ENCODE data around the gene GPC3. TPM values are rescaled to one million over a fixed set of nuclear protein-coding genes. Genes with fewer than 3 reads are reported as not detected.
A peak's percentile ranks its signal among the peaks of the same experiment; 100 is the strongest.
"Not testable (repeated sequence)": the region's sequence is repeated elsewhere in the genome, so short reads cannot be mapped to it uniquely, and the experiment has no call there.

GPC3 gene
- total RNA-seq, 2 experiments from 2014 or later: 0.58 to 0.63 TPM

- no peak for TF ChIP-seq CTCF (IDR thresholded peaks at IDR 0.05)
- H3K27me3 Mint-ChIP-seq: no peaks in the 10 kb centered on the region
- ChIA-PET POLR2A (no interaction called here), CTCF (no interaction called here)
- H3K9me3 Mint-ChIP-seq: no peaks in the 10 kb centered on the region
- H3K4me1 Mint-ChIP-seq (ENCODE audit: low read depth): peaks cover 21% of the 10 kb centered on the region
- H3K36me3 Mint-ChIP-seq (ENCODE audit: low read depth): no peaks in the 10 kb centered on the region
- intact Hi-C loops (cut with micrococcal nuclease): no loop called here
- ATAC-seq (no peak), DNase-seq (no peak)
- H3K4me3 Mint-ChIP-seq: no peak overlapping the region
- H3K27ac Mint-ChIP-seq: no peak overlapping the region
Measured at GRCh38 chrX:133741303-133741702, 244.1 kb downstream of the GPC3 start.

- peaks cover 12% of the 10 kb centered on the region for H3K4me1 Mint-ChIP-seq (ENCODE audit: low read depth)
- H3K36me3 Mint-ChIP-seq (ENCODE audit: low read depth): no peaks in the 10 kb centered on the region
- intact Hi-C loops (cut with micrococcal nuclease): no loop called here
- DNase-seq: no peak
- no peak overlapping the region for H3K27ac Mint-ChIP-seq
- ChIA-PET CTCF (interaction anchor here (1.3 kb wide), 1 partner anchor 10 kb away, joined by 3 read pairs; no protein-coding TSS in a partner anchor), POLR2A (no interaction called here)
- no peak for TF ChIP-seq CTCF (IDR thresholded peaks at IDR 0.05)
- no peaks in the 10 kb centered on the region for H3K9me3 Mint-ChIP-seq
- H3K27me3 Mint-ChIP-seq: no peaks in the 10 kb centered on the region
- no peak for ATAC-seq
- no peak overlapping the region for H3K4me3 Mint-ChIP-seq
Measured at GRCh38 chrX:133726642-133727041, 258.8 kb downstream of the GPC3 start.

GRCh38 chrX:133726211-133726630, 259.2 kb downstream of the GPC3 start:
- CTCF ChIA-PET: no interaction called here
- H3K4me1 Mint-ChIP-seq (ENCODE audit: low read depth): peaks cover 12% of the 10 kb centered on the region
- H3K27ac Mint-ChIP-seq: no peak overlapping the region

DNA sequence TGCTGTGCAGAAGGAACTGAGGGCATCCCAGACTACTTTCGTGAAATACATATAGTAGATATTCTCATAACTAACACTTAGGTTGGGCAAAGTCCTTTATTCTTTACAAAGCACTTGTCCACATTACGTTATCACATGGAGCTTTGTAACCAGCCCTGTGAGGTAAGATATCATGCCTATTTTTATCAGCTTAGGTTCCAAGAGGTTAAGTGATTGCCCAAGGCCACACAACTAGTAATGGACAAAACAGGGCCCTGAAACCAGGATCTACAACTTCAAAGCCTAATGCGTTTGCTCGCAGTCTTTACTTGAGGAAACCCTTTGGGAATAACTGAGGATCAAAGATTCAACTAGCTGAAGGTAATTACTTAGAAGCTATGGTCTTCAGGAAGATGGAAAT, 261.5 kb downstream of the GPC3 start:
- intact Hi-C loops (cut with micrococcal nuclease): no loop called here
- Mint-ChIP-seq H3K4me1 (ENCODE audit: low read depth) (peaks cover 12% of the 10 kb centered on the region), H3K27me3 (no peaks in the 10 kb centered on the region), H3K36me3 (ENCODE audit: low read depth) (no peaks in the 10 kb centered on the region), H3K9me3 (no peaks in the 10 kb centered on the region), H3K4me3 (no peak overlapping the region), H3K27ac (no peak overlapping the region)
- ChIA-PET CTCF (no interaction called here), POLR2A (no interaction called here)
- DNase-seq (no peak), ATAC-seq (no peak)
- no peak for TF ChIP-seq CTCF (IDR thresholded peaks at IDR 0.05)

More at GRCh38 chrX:133726211-133726630, 259.2 kb downstream of the GPC3 start:
- no peak overlapping the region for H3K4me3 Mint-ChIP-seq
- POLR2A ChIA-PET: no interaction called here
- no peaks in the 10 kb centered on the region for H3K27me3 Mint-ChIP-seq
- ATAC-seq (no peak), DNase-seq (no peak)
- H3K9me3 Mint-ChIP-seq: no peaks in the 10 kb centered on the region
- intact Hi-C loops (cut with micrococcal nuclease): no loop called here
- no peak for TF ChIP-seq CTCF (IDR thresholded peaks at IDR 0.05)
- H3K36me3 Mint-ChIP-seq (ENCODE audit: low read depth): no peaks in the 10 kb centered on the region

GRCh38 chrX:133722756-133723155, 262.6 kb downstream of the GPC3 start:
- CTCF ChIA-PET: no interaction called here

GRCh38 chrX:133720269-133720668, 265.1 kb downstream of the GPC3 start:
- CTCF ChIA-PET; intact Hi-C loops (cut with micrococcal nuclease): not testable (repeated sequence)

More at GRCh38 chrX:133722756-133723155, 262.6 kb downstream of the GPC3 start:
- peak; percentile 53 for ATAC-seq
- Mint-ChIP-seq H3K36me3 (ENCODE audit: low read depth) (no peaks in the 10 kb centered on the region), H3K4me1 (ENCODE audit: low read depth) (peaks cover 12% of the 10 kb centered on the region), H3K4me3 (peak overlapping the region; percentile 47), H3K27ac (peak overlapping the region; percentile 14), H3K27me3 (no peaks in the 10 kb centered on the region), H3K9me3 (no peaks in the 10 kb centered on the region)
- POLR2A ChIA-PET: no interaction called here
- intact Hi-C loops (cut with micrococcal nuclease): no loop called here
- DNase-seq: peak; percentile 4
- TF ChIP-seq CTCF (IDR thresholded peaks at IDR 0.05): no peak

More at GRCh38 chrX:133720269-133720668, 265.1 kb downstream of the GPC3 start:
- H3K4me1 Mint-ChIP-seq (ENCODE audit: low read depth): peaks cover 12% of the 10 kb centered on the region
- H3K4me3 Mint-ChIP-seq; H3K27me3 Mint-ChIP-seq; DNase-seq; H3K36me3 Mint-ChIP-seq (ENCODE audit: low read depth); ATAC-seq; H3K27ac Mint-ChIP-seq; POLR2A ChIA-PET; H3K9me3 Mint-ChIP-seq: not testable (repeated sequence)

All from activated CD8-positive, alpha-beta T cell treated with anti-CD3 and anti-CD28 coated beads for 36 hours (primary cell).